GM19438 (cell line): ENCODE data around the gene RBM12.

Experiments used
- ATAC-seq: cut with Tn5 transposase; IDR thresholded peaks from one replicate; pipeline ENCODE4 v1.9.1; 2021; ENCODE audit warnings: low read depth; ENCODE audit not compliant: unreplicated experiment

RBM12 gene

GRCh38 chr20:35600993-35601973 lies 63.4 kb downstream of the RBM12 start:
- no peak for ATAC-seq

DNA sequence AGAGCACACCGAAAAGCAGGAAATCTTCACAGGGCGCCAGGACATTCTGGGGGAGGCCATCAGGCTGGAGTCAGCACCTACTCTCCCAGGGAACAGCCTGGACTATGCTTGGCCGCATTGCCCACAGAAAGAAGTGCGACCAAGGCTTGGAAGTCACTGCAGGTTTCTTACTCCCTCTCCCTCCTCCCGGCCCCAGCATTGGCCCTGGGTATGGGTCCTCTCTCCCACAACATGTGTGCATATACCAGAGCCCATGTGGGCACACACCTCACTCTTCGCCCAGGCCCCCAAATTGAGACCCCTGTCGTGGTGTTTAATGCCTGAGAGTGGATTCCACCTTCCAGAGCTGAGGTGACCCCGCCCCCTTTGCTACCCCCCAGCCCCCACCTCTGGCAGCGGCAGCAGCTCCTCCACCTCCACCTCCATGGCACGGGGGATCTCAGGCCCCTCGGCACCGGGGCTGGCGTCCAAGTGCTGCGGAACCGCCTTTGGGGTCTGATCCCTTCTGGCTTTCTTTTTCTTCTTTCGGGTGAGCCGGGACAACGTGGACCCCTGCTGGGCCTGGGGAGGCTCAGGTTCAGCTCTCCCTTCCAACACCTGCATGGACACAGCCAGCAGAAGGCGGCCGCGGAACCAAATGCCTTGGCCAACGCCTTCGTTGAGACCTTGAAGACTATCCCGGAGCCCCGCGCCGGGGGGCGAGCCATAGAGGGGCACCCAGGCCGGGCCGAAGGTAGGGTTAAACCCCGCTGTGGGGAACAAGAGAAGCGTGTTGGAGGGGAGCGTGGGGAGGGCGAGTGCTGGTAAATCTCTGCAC lies 64.3 kb downstream of the RBM12 start:
- ATAC-seq: no peak

- no peak for ATAC-seq
These were observed 65.0 kb downstream of the RBM12 start for GRCh38 chr20:35599776-35600120.
